Measurements from ENCODE around the gene TCF4. TPM values are rescaled to one million over a fixed set of nuclear protein-coding genes. Genes with fewer than 3 reads are reported as not detected.
A peak's percentile ranks its signal among the peaks of the same experiment; 100 is the strongest.

Gene TCF4
- total RNA-seq, 1 experiment from 2014 or later = 93.7 TPM

DNA sequence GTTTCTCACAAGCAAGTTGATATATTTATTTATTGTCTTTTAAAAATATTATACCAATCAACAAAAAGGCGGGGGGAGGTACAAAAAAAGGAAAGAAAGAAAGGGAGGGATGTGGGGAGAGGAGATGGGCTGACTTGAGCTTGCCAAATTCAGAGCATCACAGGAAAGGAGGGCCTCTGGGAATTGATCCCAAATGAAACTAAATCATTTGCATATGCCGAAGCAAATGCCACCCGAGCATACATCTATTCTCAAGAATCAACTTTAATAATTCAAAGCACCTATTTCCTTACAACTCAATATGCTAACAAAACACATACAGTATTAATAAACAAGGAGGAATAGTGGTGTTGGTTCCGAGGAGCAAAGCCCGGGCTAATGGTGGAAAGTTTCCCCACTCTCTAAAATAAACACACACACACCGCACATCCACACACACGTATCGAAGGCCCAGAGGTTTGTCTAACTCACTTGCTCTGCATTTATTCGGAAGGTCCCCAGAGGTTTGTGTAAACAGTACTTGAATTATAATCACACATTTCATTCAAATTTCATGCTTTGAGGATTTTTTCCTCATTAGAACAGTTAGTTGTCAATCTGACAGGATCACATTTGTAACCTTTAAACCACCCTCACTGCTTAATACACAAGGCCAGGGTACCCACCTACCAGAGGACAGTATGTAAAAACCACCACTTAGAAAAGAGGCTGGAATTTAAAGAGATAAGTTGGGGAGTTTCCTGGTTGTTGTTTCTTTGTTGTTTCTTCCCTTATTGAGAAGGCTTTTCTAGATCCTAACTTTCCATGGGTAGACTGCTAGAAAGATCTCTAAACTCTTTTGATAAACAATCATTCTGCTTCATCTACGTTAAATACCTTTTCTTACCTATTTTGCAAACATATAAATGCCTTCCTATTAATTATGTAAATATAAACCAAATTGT, 264.7 kb downstream of the TCF4 start:
- H3K27ac Mint-ChIP-seq (ENCODE audit: unreplicated experiment) = no peak overlapping the region
- intact Hi-C loops (cut with micrococcal nuclease; ENCODE audit: unreplicated experiment) = loop anchor here (5.0 kb wide), 3 partner anchors 46 to 86 kb away; no protein-coding TSS in a partner anchor
- POLR2A ChIA-PET = no interaction called here

DNA sequence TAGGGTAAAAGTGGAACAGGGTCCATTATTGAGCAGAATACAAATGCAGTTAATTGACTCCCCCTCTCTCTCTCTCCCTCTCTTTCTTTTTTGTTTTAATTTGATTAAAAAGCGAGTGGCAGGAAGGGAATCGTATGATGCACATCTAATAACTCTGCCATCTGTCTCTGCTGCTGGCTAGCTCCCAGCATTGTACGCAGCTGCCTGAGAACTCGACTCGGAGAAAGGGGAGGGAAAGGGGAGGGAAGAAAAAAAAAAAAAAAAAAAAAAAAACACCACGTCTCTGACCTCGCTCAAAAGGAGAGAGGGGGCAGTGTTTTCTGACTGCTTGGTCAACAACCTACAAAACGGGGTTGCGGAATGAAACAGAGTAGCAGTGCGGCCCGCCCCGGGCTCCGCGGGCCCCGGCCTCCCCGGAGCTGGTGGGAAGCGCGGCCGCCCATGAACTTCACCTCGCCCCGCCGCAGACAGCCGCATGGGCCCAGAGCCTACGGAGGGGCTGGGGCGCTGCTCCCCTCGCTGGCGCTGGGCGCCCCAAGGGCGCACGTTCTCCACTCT, 265.7 kb downstream of the TCF4 start:
- H3K36me3 ChIP-seq (ENCODE audit: control insufficient read depth, insufficient read depth, low read length) = no peaks in the 10 kb centered on the region
- CTCF ChIA-PET = interaction anchor here (0.7 to 0.9 kb wide), 2 partner anchors 86 to 133 kb away, joined by 4 to 6 read pairs; no protein-coding TSS in a partner anchor
- H3K4me3 Mint-ChIP-seq (ENCODE audit: unreplicated experiment) = peak overlapping the region; percentile 89
- POLR2A ChIA-PET = interaction anchor here (0.6 kb wide), 1 partner anchor 1367 kb away, joined by 8 read pairs; no protein-coding TSS in a partner anchor
- peaks cover 8% of the 10 kb centered on the region for H3K4me1 Mint-ChIP-seq (ENCODE audit: low read depth, unreplicated experiment)
- H3K36me3 Mint-ChIP-seq (ENCODE audit: insufficient read depth, unreplicated experiment) = peaks cover 30% of the 10 kb centered on the region
- peaks cover 6% of the 10 kb centered on the region for H3K4me1 ChIP-seq
- no peaks in the 10 kb centered on the region for H3K9me3 Mint-ChIP-seq (ENCODE audit: unreplicated experiment)
- BruUV-seq (replicated peaks) = no TSS peak
- H3K27me3 ChIP-seq (replicated peaks; ENCODE audit: control insufficient read depth, insufficient read depth, low read length) = no peaks in the 10 kb centered on the region
- peak overlapping the region; percentile 70 for H3K27ac Mint-ChIP-seq (ENCODE audit: unreplicated experiment)
- H3K4me3 ChIP-seq (ENCODE audit: low read depth, low read length) = peak overlapping the region; percentile 39
- peak; percentile 61 to 65 for DNase-seq
- TF ChIP-seq, protein P1, sequence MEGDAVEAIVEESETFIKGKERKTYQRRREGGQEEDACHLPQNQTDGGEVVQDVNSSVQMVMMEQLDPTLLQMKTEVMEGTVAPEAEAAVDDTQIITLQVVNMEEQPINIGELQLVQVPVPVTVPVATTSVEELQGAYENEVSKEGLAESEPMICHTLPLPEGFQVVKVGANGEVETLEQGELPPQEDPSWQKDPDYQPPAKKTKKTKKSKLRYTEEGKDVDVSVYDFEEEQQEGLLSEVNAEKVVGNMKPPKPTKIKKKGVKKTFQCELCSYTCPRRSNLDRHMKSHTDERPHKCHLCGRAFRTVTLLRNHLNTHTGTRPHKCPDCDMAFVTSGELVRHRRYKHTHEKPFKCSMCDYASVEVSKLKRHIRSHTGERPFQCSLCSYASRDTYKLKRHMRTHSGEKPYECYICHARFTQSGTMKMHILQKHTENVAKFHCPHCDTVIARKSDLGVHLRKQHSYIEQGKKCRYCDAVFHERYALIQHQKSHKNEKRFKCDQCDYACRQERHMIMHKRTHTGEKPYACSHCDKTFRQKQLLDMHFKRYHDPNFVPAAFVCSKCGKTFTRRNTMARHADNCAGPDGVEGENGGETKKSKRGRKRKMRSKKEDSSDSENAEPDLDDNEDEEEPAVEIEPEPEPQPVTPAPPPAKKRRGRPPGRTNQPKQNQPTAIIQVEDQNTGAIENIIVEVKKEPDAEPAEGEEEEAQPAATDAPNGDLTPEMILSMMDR (IDR thresholded peaks at IDR 0.05; ENCODE audit: insufficient read depth in 1 of 2, low read depth in 1 of 2, low read length in 1 of 2, severe bottlenecking in 1 of 2, unreplicated experiment in 1 of 2) = no peak
- H3K9me3 ChIP-seq = no peaks in the 10 kb centered on the region
- H3K27me3 Mint-ChIP-seq (ENCODE audit: insufficient read depth, unreplicated experiment) = no peaks in the 10 kb centered on the region
- intact Hi-C loops (cut with micrococcal nuclease; ENCODE audit: unreplicated experiment) = loop anchor here (5.0 kb wide), 3 partner anchors 45 to 85 kb away; no protein-coding TSS in a partner anchor

More for the DNA sequence above, 264.7 kb downstream of the TCF4 start:
- no peaks in the 10 kb centered on the region for H3K36me3 ChIP-seq (ENCODE audit: control insufficient read depth, insufficient read depth, low read length)
- Mint-ChIP-seq H3K4me1 (ENCODE audit: low read depth, unreplicated experiment) (peaks cover 8% of the 10 kb centered on the region), H3K9me3 (ENCODE audit: unreplicated experiment) (no peaks in the 10 kb centered on the region), H3K4me3 (ENCODE audit: unreplicated experiment) (peak overlapping the region; percentile 89), H3K27me3 (ENCODE audit: insufficient read depth, unreplicated experiment) (no peaks in the 10 kb centered on the region), H3K36me3 (ENCODE audit: insufficient read depth, unreplicated experiment) (peaks cover 28% of the 10 kb centered on the region)
- BruUV-seq (replicated peaks) = no TSS peak
- CTCF ChIA-PET = no interaction called here
- H3K4me3 ChIP-seq (ENCODE audit: low read depth, low read length) = no peak overlapping the region
- H3K4me1 ChIP-seq = peaks cover 15% of the 10 kb centered on the region
- no peaks in the 10 kb centered on the region for H3K9me3 ChIP-seq
- H3K27me3 ChIP-seq (replicated peaks; ENCODE audit: control insufficient read depth, insufficient read depth, low read length) = no peaks in the 10 kb centered on the region
- TF ChIP-seq, protein P1 (IDR thresholded peaks at IDR 0.05; ENCODE audit: insufficient read depth in 1 of 2, low read depth in 1 of 2, low read length in 1 of 2, severe bottlenecking in 1 of 2, unreplicated experiment in 1 of 2) = no peak
- no peak for DNase-seq

Measured in Caco-2 (cell line).